Measurements from ENCODE around the gene SLC25A29.
"Not testable (repeated sequence)": the region's sequence is repeated elsewhere in the genome, so short reads cannot be mapped to it uniquely, and the experiment has no call there.

Gene SLC25A29, protein sequence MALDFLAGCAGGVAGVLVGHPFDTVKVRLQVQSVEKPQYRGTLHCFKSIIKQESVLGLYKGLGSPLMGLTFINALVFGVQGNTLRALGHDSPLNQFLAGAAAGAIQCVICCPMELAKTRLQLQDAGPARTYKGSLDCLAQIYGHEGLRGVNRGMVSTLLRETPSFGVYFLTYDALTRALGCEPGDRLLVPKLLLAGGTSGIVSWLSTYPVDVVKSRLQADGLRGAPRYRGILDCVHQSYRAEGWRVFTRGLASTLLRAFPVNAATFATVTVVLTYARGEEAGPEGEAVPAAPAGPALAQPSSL

DNA sequence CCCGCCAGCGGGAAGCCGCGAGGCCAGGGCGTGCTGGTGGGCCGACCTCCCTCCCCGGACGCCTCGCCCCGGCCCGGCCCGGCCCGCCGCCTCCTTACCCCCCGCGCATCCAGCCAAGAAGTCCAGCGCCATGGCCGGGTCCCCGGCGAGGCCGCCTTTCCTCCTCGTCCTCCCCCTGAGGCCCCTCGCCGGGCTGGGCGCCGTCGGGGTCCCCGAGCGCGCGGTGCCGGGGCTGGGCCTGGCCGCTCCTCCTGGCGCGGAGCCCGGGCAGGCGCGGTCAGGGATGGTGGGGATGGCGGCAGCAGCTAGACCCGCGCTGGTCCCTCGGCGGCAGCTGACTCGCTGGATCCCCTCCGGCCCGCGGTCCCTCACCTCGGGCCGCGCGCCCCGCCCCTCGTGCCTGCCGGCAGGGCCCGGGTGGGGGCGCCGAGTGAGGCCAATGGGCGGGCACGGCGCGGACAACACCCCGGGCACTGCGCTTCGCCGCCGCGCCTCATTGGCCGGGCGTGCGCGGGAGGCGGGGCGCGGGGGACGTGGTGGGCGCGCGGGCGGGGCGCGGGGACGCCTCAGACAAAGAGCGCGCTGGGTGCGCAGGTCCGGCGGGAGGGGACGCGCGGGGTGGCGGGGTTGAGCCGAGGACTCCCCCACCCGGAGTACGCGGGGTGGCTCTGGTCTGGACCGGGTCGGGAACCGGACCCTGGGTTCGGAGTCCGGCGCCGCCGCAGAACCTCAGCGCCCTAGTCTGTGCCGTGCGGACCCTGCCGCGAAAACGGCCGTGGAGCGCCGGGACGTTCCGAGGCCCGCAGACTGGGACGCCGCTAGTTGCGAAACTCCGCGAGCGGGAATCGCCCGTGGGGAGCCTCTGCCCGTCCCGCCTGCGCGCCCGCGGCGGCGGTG lies at the start of gene SLC25A29:
Gene SLC25A29 (minus strand): TSS at position 344 of the 897 bp plus-strand sequence. CDS start 212 bp downstream, at position 132.
- DNase-seq = peak; percentile 83

- no peak for DNase-seq
These were observed 44.7 kb upstream of the SLC25A29 start for GRCh38 chr14:100350986-100351385.

DNA sequence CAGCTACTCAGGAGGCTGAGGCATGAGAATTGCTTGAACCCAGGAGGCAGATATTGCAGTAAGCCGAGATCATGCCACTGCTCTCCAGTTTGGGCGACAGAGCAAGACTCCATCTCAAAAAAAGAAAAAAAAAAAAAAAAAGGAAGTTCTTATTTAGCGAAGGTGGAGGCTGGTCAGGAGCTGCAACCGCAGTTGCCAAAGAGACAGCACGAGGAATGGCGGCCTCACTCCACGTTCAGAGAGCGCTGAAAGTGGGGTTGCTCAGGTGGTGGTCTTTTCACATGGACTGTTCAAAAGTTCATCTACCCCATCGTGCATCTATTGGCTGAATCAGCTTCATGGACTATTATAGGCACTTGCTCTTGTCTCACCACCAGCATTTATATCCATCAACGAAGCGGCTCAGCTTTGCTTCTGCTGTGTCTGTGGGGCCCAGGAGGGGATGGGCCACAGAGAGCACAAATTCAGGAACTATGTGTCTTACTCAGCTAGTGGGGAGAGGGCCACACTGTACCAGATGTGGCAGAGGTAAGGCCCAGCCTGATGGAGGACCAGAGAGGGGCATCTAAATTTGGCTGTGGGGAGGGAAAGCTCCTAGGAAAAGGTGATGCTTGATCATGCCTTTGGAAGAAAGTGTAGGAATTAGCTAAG lies 44.2 kb upstream of the SLC25A29 start:
- DNase-seq = no peak

- no peak for DNase-seq
These were observed 42.8 kb upstream of the SLC25A29 start for GRCh38 chr14:100348784-100349685.

DNA sequence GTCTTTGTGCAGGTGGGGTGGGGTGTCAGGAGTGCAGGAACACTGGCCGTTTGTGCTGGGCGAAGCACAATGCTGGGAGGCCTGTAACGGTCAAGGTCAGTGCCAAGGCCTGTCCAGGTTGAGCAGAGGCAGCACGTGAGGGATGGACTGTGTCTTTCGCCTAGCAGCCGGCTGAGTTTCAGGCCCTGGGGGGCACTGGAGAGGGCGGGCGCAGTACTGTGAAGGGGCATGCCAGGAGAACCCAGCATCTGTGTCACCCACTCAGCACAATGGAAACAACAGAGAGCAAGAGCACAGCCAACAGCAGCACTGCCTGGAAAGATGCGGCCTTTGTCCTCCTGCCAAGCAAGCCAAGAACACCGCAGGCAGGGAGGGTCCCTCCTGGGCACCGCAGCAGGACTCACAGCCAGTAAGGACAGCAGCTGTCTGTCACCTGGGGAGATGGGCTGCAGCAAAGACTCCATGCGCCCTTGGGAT lies 42.0 kb upstream of the SLC25A29 start:
- no peak for DNase-seq

- DNase-seq = no peak
These were observed 40.3 kb upstream of the SLC25A29 start for GRCh38 chr14:100346306-100347091.

DNA sequence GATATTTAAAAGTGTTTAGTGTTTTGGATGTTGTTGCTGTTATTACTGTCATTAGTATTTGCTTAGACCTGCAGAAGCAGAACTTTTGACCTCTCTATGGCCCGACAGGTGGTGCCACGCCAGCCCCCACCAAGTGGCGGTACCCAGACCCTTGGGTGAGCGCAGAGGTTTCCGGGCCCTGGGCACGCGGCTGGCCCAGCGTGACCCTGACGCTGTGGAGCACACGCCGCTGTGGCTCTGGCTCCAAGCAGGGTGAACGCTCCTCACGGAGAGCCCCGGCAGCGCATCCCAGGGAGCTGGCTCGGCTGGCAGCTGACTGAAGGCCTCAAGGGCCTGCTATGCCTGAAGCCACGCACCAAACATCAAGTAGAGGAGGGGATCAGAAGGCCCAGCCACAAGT lies 39.5 kb upstream of the SLC25A29 start:
- DNase-seq = no peak

- not testable (repeated sequence) for DNase-seq
These were observed 38.4 kb upstream of the SLC25A29 start for GRCh38 chr14:100344657-100345056.

- DNase-seq = not testable (repeated sequence)
These were observed 36.6 kb upstream of the SLC25A29 start for GRCh38 chr14:100342826-100343225.

- DNase-seq = no peak
These were observed 36.0 kb upstream of the SLC25A29 start for GRCh38 chr14:100342195-100342594.

GRCh38 chr14:100341301-100342031 lies 35.2 kb upstream of the SLC25A29 start:
- DNase-seq = peak; percentile 8

DNA sequence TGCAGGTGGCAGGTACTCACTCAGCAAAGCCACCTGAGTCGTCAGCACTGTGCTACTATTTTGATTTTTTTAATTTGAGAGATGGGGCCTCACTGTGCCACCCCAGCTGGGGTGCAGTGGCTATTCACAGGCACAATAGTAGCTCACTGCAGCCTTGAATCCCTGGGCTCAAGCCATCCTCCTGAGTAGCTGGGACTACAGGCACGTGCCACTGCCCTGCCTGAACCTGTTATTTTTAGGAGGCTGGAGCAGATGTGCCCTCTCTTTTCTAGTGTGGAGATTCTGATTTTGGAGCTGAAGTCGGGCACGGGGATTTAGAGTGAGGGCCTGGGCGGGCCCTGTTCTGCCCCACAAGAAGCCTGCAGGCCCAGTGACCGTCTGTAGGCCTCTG lies 34.2 kb upstream of the SLC25A29 start:
- DNase-seq = no peak

- DNase-seq = no peak
These were observed 33.6 kb upstream of the SLC25A29 start for GRCh38 chr14:100339766-100340422.

GRCh38 chr14:100336618-100337530 lies 30.6 kb upstream of the SLC25A29 start:
- no peak for DNase-seq

GRCh38 chr14:100334904-100335303 lies 28.7 kb upstream of the SLC25A29 start:
- DNase-seq = no peak

DNA sequence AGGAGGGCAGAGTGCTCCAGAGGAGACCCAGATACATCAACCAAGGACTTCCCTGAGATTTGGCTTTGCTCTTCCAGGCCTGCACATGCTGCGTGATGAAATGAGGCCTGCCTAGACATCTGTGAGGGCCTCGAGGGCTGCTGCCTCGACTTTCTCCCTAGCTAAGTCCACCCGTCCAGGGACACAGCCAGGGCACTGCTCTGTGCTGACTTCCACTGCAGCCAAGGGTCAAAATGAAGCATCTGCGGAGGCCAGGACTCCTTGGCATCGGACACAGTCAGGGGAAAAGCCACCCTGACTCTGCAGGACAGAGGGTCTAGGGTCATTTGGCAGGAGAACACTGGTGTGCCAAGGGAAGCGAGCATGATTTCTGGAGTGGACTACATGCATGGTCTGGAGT lies 27.6 kb upstream of the SLC25A29 start:
- DNase-seq = no peak

DNA sequence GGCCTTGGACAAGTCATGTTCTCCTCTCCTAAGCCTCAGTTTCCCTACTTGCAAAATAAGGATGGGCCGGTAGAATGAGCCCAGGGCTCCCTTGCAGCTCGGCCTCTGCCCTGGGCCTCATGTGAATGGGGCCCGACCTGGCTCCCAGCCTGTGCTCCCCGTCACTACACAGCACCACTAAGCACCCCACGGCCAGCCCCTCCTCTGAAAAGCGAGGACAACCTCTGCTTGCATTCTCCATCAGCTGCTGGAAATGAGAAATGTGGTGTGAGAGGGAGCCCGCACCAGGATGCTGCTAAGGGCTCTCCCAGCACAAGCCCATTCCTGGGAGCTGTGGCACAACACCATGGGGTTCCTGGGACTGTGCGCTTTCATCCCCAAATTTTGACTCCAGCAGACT lies 27.1 kb upstream of the SLC25A29 start:
- DNase-seq = no peak

DNA sequence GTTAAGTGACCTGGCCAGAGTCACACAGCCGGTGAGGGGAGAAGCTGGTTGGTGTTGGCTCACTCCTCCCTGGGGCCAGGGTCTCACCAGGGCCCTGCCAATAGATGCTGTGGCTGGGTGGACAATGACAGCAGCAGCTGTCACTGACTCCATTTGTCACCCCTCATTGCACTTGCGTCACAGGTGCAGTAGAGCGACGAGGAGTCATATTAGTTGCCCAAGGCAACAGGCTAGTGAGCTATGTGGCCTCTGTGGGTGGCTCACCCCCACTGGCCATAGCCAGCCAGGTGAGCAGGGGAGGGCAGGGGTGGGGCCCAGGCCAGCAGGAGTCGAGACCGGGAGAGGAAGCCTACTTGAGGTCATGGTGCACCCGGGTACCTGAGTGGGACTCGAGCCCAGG lies 26.6 kb upstream of the SLC25A29 start:
- no peak for DNase-seq

GRCh38 chr14:100332071-100332639 lies 25.9 kb upstream of the SLC25A29 start:
- DNase-seq = no peak

Measured in fibroblast of upper back skin (primary cell).